B cell (primary cell): ENCODE measurements around the gene MAD2L1BP. TPM values are rescaled to one million over a fixed set of nuclear protein-coding genes. Genes with fewer than 3 reads are reported as not detected.
"Not testable (repeated sequence)": the region's sequence is repeated elsewhere in the genome, so short reads cannot be mapped to it uniquely, and the experiment has no call there.

Experiments
- ATAC-seq: fragments of 200-7000 bp; cut with Tn5 transposase; one replicate; pipeline ENCODE4 v1.10.0; 2021; ENCODE audit warnings: low read depth, mild to moderate bottlenecking, moderate number of reproducible peaks, moderate library complexity
- CTCF ChIA-PET: fragments of 350-600 bp; sonication (Branson Sonifier 250); formaldehyde crosslinking; loops from one replicate; lab custom pipeline; 2021; ENCODE audit warnings: antibody characterized with exemption, inconsistent platforms; lab: Charles Lee
- POLR2A ChIA-PET: fragments of 350-600 bp; sonication (Branson Sonifier 250); formaldehyde crosslinking; loops from one replicate; lab custom pipeline; 2021; ENCODE audit warnings: antibody characterized with exemption; lab: Charles Lee
- DNase-seq: peaks from one replicate; pipeline ENCODE4 v3.0.0; 2013
- H2AFZ ChIP-seq: 2 replicates; pipeline ENCODE4 v1.6.1; 2012; ENCODE audit warnings: mild to moderate bottlenecking, low read depth, low read length; ENCODE audit not compliant: insufficient read depth, poor library complexity, severe bottlenecking
- H3K27ac ChIP-seq, 2 donors: 1 replicate in 1 of 2; 2 replicates in 1 of 2; pipeline ENCODE4 v1.5.1; 2012 to 2013; ENCODE audit warnings: low read length in 2 of 2, mild to moderate bottlenecking in 2 of 2, moderate library complexity in 1 of 2
- H3K27me3 ChIP-seq, 4 experiments: fragments of 200-600 bp in 1 of 4; sonication (generic) in 1 of 4; replicated peaks in 1 of 4; 1 replicate in 2 of 4; 2 replicates in 2 of 4; pipeline versions ENCODE4 v1.6.1 to v1.7.0; 2013 to 2016; ENCODE audit warnings: low read length in 3 of 4, mild to moderate bottlenecking in 2 of 4, mixed read lengths in 1 of 4, moderate library complexity in 1 of 4; ENCODE audit not compliant: insufficient read depth in 4 of 4, control insufficient read depth in 3 of 4; ENCODE audit errors: control extremely low read depth in 1 of 4
- H3K36me3 ChIP-seq, 2 experiments: replicated peaks in 1 of 2; 1 replicate in 1 of 2; 2 replicates in 1 of 2; pipeline versions ENCODE4 v1.6.1 to v1.7.1; 2013; ENCODE audit warnings: low read length in 1 of 2; ENCODE audit not compliant: insufficient read depth in 2 of 2, control insufficient read depth in 1 of 2; ENCODE audit errors: control extremely low read depth in 1 of 2, extremely low read depth in 1 of 2
- H3K4me1 ChIP-seq, 2 donors: fragments of 200-600 bp in 1 of 2; sonication (generic) in 1 of 2; 1 replicate in 1 of 2; 2 replicates in 1 of 2; pipeline versions ENCODE4 v1.5.1 to v1.6.1; 2013 to 2017; ENCODE audit warnings: low read length in 2 of 2; ENCODE audit not compliant: control insufficient read depth in 2 of 2, insufficient read depth in 2 of 2
- H3K4me2 ChIP-seq: replicated peaks from 2 replicates; pipeline ENCODE3; 2012; ENCODE audit warnings: mild to moderate bottlenecking, low read depth, low read length; ENCODE audit not compliant: poor library complexity, severe bottlenecking
- H3K4me3 ChIP-seq, 5 experiments: fragments of 200-600 bp in 1 of 5; sonication (generic) in 1 of 5; 1 replicate in 3 of 5; 2 replicates in 2 of 5; pipeline versions ENCODE4 v1.5.1 to v1.7.0; 2011 to 2016; ENCODE audit warnings: low read length in 4 of 5, mild to moderate bottlenecking in 4 of 5, low read depth in 2 of 5, control low read depth in 1 of 5, moderate library complexity in 1 of 5; ENCODE audit not compliant: insufficient read depth in 1 of 5; ENCODE audit errors: control extremely low read depth in 1 of 5, extremely low read depth in 1 of 5
- H3K79me2 ChIP-seq: fragments of 200-600 bp; sonication (generic); one replicate; pipeline ENCODE4 v1.6.0; 2016; ENCODE audit warnings: low read length; ENCODE audit not compliant: control insufficient read depth, insufficient read depth
- H3K9ac ChIP-seq: fragments of 200-600 bp; sonication (generic); 2 replicates; pipeline ENCODE4 v1.6.1; 2017; ENCODE audit warnings: mild to moderate bottlenecking, low read length, moderate library complexity
- H3K9me3 ChIP-seq, 3 donors: one replicate each; pipeline versions ENCODE4 v1.6.1 to v1.7.1; 2013; ENCODE audit warnings: low read length in 2 of 3; ENCODE audit not compliant: control insufficient read depth in 2 of 3, insufficient read depth in 1 of 3; ENCODE audit errors: control extremely low read depth in 1 of 3
- H4K20me1 ChIP-seq: 2 replicates; pipeline ENCODE4 v1.6.0; 2012; ENCODE audit warnings: mild to moderate bottlenecking, low read length; ENCODE audit not compliant: insufficient read depth, control insufficient read depth, poor library complexity, severe bottlenecking
- H3K27ac Mint-ChIP-seq: one replicate; pipeline ENCODE4 v1.8.0; 2021; ENCODE audit warnings: mixed read lengths
- H3K27me3 Mint-ChIP-seq: one replicate; pipeline ENCODE4 v1.8.0; 2021; ENCODE audit warnings: mixed read lengths
- H3K4me1 Mint-ChIP-seq: one replicate; pipeline ENCODE4 v1.8.0; 2021; ENCODE audit warnings: mixed read lengths
- H3K4me3 Mint-ChIP-seq: one replicate; pipeline ENCODE4 v1.8.0; 2021; ENCODE audit warnings: mixed read lengths
- H3K9me3 Mint-ChIP-seq: one replicate; pipeline ENCODE4 v1.8.0; 2022; ENCODE audit warnings: mixed read lengths; ENCODE audit not compliant: insufficient read depth
- EZH2 ChIP-seq: IDR thresholded peaks from 2 replicates; pipeline ENCODE4 v1.6.1; 2012; ENCODE audit warnings: borderline replicate concordance, low read depth, mild to moderate bottlenecking, moderate library complexity, low read length; ENCODE audit not compliant: insufficient read depth, poor library complexity, severe bottlenecking
- WGBS: methylation state at CpG from one replicate; pipeline ENCODE4 v1.1.5; 2013; ENCODE audit warnings: missing lambda C conversion rate; ENCODE audit not compliant: insufficient coverage; 5-methylcytosine and 5-hydroxymethylcytosine counted together
- intact Hi-C: fragments of 100-400 bp; cut with micrococcal nuclease; formaldehyde crosslinking; loops from one replicate; pipeline ENCODE4 v1.10.0; 2022
- polyA plus RNA-seq: library from polyadenylated mRNA; depleted of rRNA; stranded (reverse); fragments of >200 nt; gene quantifications from 2 replicates; pipeline ENCODE4 v1.2.3, GENCODE V29; 2012
- total RNA-seq, 2 donors: library from RNA; stranded (reverse); fragments of 120-200 nt in 1 of 2; gene quantifications; 1 replicate in 1 of 2; 2 replicates in 1 of 2; pipeline versions ENCODE4 v1.2.3 to v1.2.4, GENCODE V29; 2013 to 2022
- TF ChIP-seq, protein P1 (sequence below): fragments of 200-600 bp; IDR thresholded peaks from one replicate; pipeline ENCODE4 v1.8.0; 2022; ENCODE audit warnings: antibody characterized with exemption, mild to moderate bottlenecking

The MAD2L1BP gene
- total and polyA plus RNA-seq, 2 donors (not counting 1 experiment from before 2014, with no cell fraction given), result 32.7 to 35.4 TPM

DNA sequence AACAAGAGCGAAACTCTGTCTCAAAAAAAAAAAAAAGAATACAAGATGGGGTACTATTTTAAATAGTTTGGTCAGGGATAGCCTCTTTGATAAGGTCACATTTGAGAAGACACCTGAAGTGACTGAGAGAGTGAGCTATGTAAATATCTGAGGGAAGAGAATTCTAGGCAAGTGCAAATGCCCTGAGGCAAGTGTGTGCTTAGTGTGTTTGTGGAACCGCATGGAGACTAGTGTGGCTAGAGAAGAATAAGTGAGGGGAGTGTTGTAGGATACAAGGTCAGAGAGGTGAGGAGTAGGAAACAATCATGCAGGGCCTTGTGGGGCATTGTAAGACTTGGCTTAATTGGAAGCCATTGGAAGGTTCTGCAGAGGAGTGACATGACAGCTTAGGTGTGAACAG, 12.6 kb downstream of the MAD2L1BP start:
- Histone ChIP-seq H2AFZ (no peak overlapping the region), H3K9ac (no peak overlapping the region), H3K9me3 (no peaks in the 10 kb centered on the region), H4K20me1 (no peaks in the 10 kb centered on the region), H3K4me1 (peaks cover 4 to 12% of the 10 kb centered on the region in 2 donors), H3K4me2 (no peak overlapping the region), H3K4me3 (no peak overlapping the region), H3K79me2 (no peaks in the 10 kb centered on the region), H3K27me3 (no peaks in the 10 kb centered on the region), H3K27ac (no peak overlapping the region), H3K36me3 (no peaks in the 10 kb centered on the region)
- Mint-ChIP-seq H3K9me3 (no peaks in the 10 kb centered on the region), H3K4me1 (peaks cover 16% of the 10 kb centered on the region), H3K27ac (no peak overlapping the region), H3K4me3 (no peak overlapping the region), H3K27me3 (no peaks in the 10 kb centered on the region)
- POLR2A ChIA-PET, result no interaction called here
- CTCF ChIA-PET, result interaction anchor here (0.7 to 1.9 kb wide), 4 partner anchors 12 to 121 kb away, joined by 3 to 6 read pairs (median 4); partner anchors contain the start of gene VEGFA
- ATAC-seq, result no peak
- intact Hi-C loops, result no loop called here
- DNase-seq, result no peak
- WGBS, result 100% methylated on average over 1 of the region's 2 CpGs
- TF ChIP-seq, protein P1, sequence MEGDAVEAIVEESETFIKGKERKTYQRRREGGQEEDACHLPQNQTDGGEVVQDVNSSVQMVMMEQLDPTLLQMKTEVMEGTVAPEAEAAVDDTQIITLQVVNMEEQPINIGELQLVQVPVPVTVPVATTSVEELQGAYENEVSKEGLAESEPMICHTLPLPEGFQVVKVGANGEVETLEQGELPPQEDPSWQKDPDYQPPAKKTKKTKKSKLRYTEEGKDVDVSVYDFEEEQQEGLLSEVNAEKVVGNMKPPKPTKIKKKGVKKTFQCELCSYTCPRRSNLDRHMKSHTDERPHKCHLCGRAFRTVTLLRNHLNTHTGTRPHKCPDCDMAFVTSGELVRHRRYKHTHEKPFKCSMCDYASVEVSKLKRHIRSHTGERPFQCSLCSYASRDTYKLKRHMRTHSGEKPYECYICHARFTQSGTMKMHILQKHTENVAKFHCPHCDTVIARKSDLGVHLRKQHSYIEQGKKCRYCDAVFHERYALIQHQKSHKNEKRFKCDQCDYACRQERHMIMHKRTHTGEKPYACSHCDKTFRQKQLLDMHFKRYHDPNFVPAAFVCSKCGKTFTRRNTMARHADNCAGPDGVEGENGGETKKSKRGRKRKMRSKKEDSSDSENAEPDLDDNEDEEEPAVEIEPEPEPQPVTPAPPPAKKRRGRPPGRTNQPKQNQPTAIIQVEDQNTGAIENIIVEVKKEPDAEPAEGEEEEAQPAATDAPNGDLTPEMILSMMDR, result no peak
- TF ChIP-seq EZH2, result no peak

GRCh38 chr6:43652822-43653221, 17.2 kb downstream of the MAD2L1BP start:
- intact Hi-C loops, H3K79me2 ChIP-seq, H3K27me3 ChIP-seq, H3K4me3 Mint-ChIP-seq, H3K4me1 ChIP-seq, H4K20me1 ChIP-seq, H3K27me3 Mint-ChIP-seq, H3K9me3 Mint-ChIP-seq, POLR2A ChIA-PET, ATAC-seq, H3K27ac ChIP-seq, H3K4me3 ChIP-seq, H2AFZ ChIP-seq, H3K36me3 ChIP-seq, H3K27ac Mint-ChIP-seq, H3K4me2 ChIP-seq, H3K9me3 ChIP-seq, DNase-seq, H3K4me1 Mint-ChIP-seq, H3K9ac ChIP-seq: not testable (repeated sequence)
- WGBS, result 100% methylated on average over 1 of the region's 2 CpGs
- CTCF ChIA-PET, result interaction anchor here (1.2 to 2.7 kb wide), 2 partner anchors 15 to 44 kb away, joined by 3 to 9 read pairs; no protein-coding TSS in a partner anchor
